GM21723 (cell line): Measurements from ENCODE around the gene CLCF1.
A peak's percentile ranks its signal among the peaks of the same experiment; 100 is the strongest.
"Not testable (repeated sequence)": the region's sequence is repeated elsewhere in the genome, so short reads cannot be mapped to it uniquely, and the experiment has no call there.

Experiments
- ATAC-seq: cut with Tn5 transposase; IDR thresholded peaks from one replicate; pipeline ENCODE4 v1.9.1; 2021; ENCODE audit warnings: mild to moderate bottlenecking, moderate library complexity; ENCODE audit not compliant: unreplicated experiment

The CLCF1 gene

GRCh38 chr11:67345247-67345919 is 28.0 kb downstream of the CLCF1 start:
- no peak for ATAC-seq

DNA sequence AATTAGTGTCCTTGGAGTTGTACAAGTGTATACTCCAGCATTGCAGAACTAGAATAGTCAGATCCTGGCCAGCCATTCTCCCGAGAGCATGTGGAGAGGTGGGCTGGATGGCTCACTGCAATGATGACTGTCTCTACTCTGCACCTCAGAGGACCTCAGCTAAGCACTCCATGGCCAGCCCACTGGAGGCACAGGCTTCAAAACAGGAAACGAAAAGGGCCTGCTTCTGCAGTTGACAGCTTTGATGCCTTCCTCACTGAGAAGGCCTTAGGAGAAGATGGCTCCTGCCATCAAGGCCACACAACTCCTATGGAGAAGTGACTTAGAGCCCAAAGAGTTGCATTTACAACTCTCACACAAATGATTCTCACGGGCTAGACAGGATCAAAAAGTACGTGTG is 29.1 kb downstream of the CLCF1 start:
- ATAC-seq, result no peak

DNA sequence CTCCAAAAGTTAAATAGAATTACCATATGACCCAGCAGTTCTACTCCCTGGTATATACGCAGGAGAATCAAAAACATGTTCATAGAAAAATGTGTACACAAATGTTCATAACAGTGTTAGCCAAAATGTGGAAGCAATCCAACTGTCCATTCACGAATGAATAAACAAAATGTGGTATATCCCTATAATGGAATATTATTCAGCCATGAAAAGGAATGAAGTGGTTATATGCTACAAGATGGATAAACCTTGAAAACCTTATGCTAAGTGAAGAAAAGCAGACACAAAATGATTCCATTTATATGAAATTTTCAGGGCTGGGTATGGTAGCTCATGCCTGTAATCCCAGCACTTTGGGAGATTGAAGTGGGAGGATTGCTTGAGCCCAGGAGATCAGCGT is 36.1 kb downstream of the CLCF1 start:
- no peak for ATAC-seq

DNA sequence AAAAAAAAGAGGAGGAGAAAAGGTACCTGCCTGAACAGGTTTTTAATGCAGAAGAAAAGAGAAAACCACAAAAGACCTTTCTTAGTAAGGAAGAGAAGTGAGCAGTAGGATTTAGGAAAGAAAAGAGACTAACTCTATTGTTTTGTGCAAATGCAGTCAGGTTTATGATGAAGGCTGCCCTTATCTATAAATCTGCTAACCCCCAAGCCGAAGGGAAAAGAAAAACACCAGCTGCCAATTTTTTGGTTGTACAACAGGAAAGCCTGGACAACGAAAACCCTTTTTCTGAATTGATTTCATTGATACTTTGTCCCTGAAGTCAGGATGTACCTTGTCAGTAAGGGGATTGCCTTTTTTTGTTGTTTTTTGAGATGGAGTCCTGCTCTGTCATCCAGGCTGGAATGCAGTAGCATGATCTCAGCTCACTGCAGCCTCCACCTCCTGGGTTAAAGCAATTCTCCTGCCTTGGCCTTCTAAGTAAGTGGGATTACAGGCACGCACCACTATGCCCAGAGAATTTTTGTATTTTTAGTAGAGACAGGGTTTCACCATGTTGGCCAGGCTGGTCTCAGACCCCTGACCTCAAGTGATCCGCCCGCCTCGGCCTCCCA is 41.2 kb downstream of the CLCF1 start:
- no peak for ATAC-seq

DNA sequence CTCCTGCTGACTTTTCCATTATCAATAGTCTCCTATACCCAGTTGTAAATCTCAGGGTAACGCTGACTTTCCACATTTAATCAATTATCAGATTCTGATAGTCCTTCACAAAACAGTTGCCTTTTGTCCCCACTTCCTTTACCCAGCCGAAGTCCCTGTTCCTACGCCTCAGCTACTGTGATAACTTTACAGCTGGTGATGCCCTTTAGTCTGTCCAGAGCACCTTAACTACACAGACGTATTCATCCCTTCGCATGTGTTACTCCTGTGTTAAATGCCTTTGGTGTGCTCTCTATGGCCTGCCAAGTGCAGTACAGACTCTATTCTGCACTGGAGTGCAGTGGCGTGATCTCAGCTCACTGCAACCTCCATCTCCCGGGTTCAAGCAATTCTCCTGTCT is 49.9 kb downstream of the CLCF1 start:
- no peak for ATAC-seq

DNA sequence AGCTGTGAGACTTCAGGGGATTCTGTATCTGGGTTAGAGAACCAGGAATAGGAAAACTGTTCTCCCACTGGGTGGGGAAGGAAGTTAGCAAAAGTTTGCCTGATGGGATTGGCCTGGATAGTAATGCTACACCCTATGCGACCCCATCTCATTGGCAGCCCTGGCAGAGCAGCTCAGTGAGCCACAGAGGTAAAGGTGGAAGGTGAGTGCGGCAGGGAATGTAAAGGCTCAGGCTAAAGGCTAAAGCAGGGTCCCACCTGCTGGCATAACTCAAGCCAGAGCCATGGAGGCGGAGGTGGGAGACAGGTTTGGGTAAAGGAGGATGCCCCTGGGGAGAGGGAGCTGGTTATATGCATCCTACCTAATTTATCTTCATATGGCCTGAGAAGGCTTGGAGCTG is 51.3 kb downstream of the CLCF1 start:
- ATAC-seq, result no peak

GRCh38 chr11:67321313-67321871 is 52.0 kb downstream of the CLCF1 start:
- ATAC-seq, result no peak

- no peak for ATAC-seq
These were observed 52.7 kb downstream of the CLCF1 start for GRCh38 chr11:67320691-67321090.

- no peak for ATAC-seq
These were observed 53.4 kb downstream of the CLCF1 start for GRCh38 chr11:67320011-67320410.

GRCh38 chr11:67318876-67319275 is 54.5 kb downstream of the CLCF1 start:
- not testable (repeated sequence) for ATAC-seq

DNA sequence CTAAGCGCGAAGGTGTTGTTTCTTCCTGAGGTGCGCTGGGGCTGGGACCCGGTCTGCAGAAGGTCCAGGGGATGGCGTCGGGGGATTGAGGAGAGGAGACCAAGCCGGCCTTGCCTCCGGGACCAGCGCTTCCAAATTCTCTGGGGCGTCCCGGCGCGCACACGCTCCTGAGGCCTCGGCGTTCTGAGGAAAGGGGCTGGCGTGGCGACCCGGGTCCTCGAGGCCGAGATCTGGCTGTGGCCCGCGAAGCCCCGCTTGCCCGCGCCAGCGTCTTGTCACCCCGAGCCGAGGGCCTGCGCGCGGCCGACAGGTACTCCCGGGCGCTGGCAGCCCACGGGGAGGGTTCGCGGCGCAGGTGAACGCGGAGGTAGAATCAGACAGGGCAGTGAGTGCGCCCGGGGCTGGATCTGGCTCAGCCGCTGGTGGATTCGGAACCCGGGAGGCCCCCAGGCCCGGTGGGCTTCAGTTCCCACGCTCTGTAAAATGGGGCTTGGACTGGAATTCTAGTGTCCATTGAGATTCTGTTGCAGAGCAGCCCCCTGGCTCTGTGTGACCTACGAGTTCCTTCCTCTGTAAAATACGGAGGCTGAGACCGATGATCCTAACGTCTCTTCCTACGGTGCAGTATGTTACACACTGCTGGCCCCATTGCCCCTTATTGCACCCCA is 55.4 kb downstream of the CLCF1 start:
- peak; percentile 24 for ATAC-seq

- ATAC-seq, result peak; percentile 77
These were observed 56.1 kb downstream of the CLCF1 start for GRCh38 chr11:67317205-67317887.

GRCh38 chr11:67316882-67317204 is 56.6 kb downstream of the CLCF1 start:
- ATAC-seq, result no peak

DNA sequence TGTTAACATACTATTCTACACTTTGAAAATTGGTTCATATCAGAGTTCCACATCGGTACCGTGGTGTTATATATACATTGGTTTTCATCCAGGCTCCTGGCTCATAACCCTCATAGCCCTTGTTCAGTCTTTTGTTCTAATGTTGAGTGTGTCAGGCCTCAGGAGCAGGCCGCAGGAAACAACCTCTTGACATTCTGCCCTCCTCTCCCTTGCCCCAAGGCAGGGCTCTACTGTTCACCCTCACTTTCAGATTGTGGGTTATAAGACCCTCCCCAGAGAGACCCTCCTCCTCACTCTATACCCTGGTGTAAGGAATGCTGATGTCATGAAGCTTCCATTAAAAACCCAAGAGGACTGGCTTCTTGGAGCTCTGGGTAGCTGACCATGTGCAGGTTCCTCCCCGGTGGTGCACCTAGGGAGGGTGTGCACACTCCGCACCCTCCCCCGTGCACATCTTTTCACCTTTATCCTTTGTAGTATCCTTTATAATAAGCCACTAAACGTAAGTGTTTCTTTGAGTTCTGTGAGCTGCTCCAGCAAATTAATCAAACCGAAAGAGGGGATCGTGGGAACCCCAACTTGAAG is 58.0 kb downstream of the CLCF1 start:
- ATAC-seq, result no peak

DNA sequence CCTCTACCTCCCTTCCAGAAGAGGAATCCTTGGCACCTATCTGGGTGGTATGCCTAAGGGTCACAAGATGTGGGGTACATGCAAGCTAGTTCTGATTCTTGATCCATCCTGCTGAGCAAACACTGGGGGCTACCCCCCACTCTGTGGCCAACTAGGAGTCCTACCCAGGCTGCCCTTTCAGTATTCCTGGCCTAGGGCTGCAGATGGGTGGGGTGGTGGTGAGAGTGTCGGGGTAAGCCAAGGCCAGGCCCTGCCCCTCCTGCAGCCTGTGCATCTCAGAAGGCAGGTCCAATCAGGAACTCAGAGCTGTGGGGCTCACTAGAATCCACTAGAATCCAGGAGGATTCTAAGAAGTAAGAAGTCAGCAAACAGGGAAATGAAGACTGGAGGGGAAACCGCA is 59.2 kb downstream of the CLCF1 start:
- ATAC-seq, result no peak
